ENCODE data around the gene CST7. TPM values are rescaled to one million over a fixed set of nuclear protein-coding genes. Genes with fewer than 3 reads are reported as not detected.

The CST7 gene
- total RNA-seq, 1 experiment from 2014 or later, result not detected

DNA sequence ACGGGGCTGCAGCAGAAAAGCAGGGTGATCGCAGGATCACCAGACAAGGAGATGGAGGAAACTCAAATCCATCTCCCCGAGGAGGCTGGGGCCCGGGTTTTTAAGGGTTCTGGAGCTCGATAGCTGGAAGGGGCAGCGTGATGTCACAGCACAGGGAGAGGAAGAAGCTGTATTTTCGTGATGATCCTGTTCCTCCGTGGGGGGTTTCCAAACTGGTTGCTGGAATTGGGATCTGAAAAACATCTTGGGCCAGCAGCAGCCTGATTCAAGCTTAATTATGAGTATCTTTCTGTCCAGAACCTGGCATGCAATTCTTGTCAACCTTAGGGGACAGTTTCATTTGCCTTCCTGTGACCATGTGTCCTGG, 4.1 kb downstream of the CST7 start:
- H3K4me1 Mint-ChIP-seq, result peaks cover 6 to 15% of the 10 kb centered on the region in 2 experiments

More for the DNA sequence above, 4.1 kb downstream of the CST7 start:
- Histone ChIP-seq H3K27me3 (ENCODE audit: insufficient read depth, low read length) (no peaks in the 10 kb centered on the region), H4K91ac (ENCODE audit: insufficient read length, low read depth, low read length) (no peak overlapping the region), H4K8ac (replicated peaks; ENCODE audit: insufficient read length, low read depth, low read length) (no peak overlapping the region), H3T11ph (ENCODE audit: low read length) (no peak overlapping the region), H3K23ac (ENCODE audit: insufficient read length, low read depth, low read length) (no peak overlapping the region), H2BK120ac (ENCODE audit: low read depth, low read length, poor library complexity, severe bottlenecking) (no peak overlapping the region), H2AK5ac (ENCODE audit: insufficient read length, low read length) (no peak overlapping the region), H3K79me2 (ENCODE audit: insufficient read depth, low read length) (no peaks in the 10 kb centered on the region), H2BK5ac (ENCODE audit: insufficient read length, low read length) (no peak overlapping the region), H2BK12ac (ENCODE audit: insufficient read length, low read depth, low read length) (no peak overlapping the region), H3K4me2 (ENCODE audit: insufficient read depth, insufficient read length, low read length) (no peak overlapping the region), H3K9ac (ENCODE audit: extremely low read depth, insufficient read length, low read length) (no peak overlapping the region), H3K23me2 (ENCODE audit: insufficient read length, low read depth, low read length, poor library complexity, severe bottlenecking) (no peaks in the 10 kb centered on the region), H3K79me1 (ENCODE audit: insufficient read depth, low read depth, low read length, poor library complexity, severe bottlenecking) (no peaks in the 10 kb centered on the region), H2BK20ac (ENCODE audit: low read depth, low read length, poor library complexity, severe bottlenecking) (no peak overlapping the region), H3K56ac (ENCODE audit: insufficient read length, low read depth, low read length) (no peak overlapping the region), H3K4ac (ENCODE audit: low read depth, low read length) (no peak overlapping the region), H4K5ac (ENCODE audit: insufficient read length, low read depth, low read length) (no peak overlapping the region), H3K4me1 (ENCODE audit: insufficient read depth, low read length) (no peaks in the 10 kb centered on the region), H3K9me3 (ENCODE audit: control insufficient read depth, low read depth, low read length) (no peaks in the 10 kb centered on the region), H4K20me1 (ENCODE audit: control insufficient read depth, insufficient read depth, insufficient read length) (no peaks in the 10 kb centered on the region), H3K14ac (ENCODE audit: insufficient read depth, low read length) (no peak overlapping the region; the same call in 1 of the 2 replicates), H3K18ac (ENCODE audit: insufficient read length, low read depth, low read length) (no peak overlapping the region), H3K27ac (ENCODE audit: insufficient read length, low read depth, low read length) (no peak overlapping the region), H2BK15ac (ENCODE audit: low read depth, low read length) (no peak overlapping the region), H2AFZ (ENCODE audit: low read length) (no peak overlapping the region)
- no peak overlapping the region for H3K27ac Mint-ChIP-seq
- WGBS (ENCODE audit: extremely low coverage, insufficient read length, low lambda C conversion rate), result no CpG with 5 or more reads among the region's 8 CpGs
- H3K27me3 Mint-ChIP-seq (ENCODE audit: low read depth), result peaks cover 7% of the 10 kb centered on the region
- H3K4me3 Mint-ChIP-seq, result no peak overlapping the region
- peaks cover 0 to under 1% of the 10 kb centered on the region in 2 experiments; a peak in 1 of 5 replicates for H3K9me3 Mint-ChIP-seq
- peak; percentile 23 for DNase-seq
- TF ChIP-seq CTCF (conservative IDR thresholded peaks at IDR 0.05), result no peak
- no peaks in the 10 kb centered on the region; a peak in 1 of 7 replicates for H3K36me3 Mint-ChIP-seq (ENCODE audit: insufficient read depth in 1 of 3, low read depth in 3 of 3)
